Skeletal muscle tissue (tissue), 4 donors: ENCODE data around the gene STARD13. TPM values are rescaled to one million over a fixed set of nuclear protein-coding genes. Genes with fewer than 3 reads are reported as not detected.

Experiments
- H3K27ac ChIP-seq: one replicate; pipeline ENCODE4 v1.7.0; 2013; ENCODE audit warnings: mild to moderate bottlenecking, low read depth, low read length, inconsistent platforms
- H3K27me3 ChIP-seq, 3 donors: one replicate each; pipeline ENCODE4 v1.7.0; 2013; ENCODE audit warnings: low read length in 3 of 3; ENCODE audit not compliant: control insufficient read depth in 3 of 3, insufficient read depth in 3 of 3
- H3K36me3 ChIP-seq, 3 donors: one replicate each; pipeline ENCODE4 v1.7.0; 2013; ENCODE audit warnings: low read length in 3 of 3; ENCODE audit not compliant: control insufficient read depth in 3 of 3, insufficient read depth in 3 of 3
- H3K4me1 ChIP-seq, 3 donors: one replicate each; pipeline ENCODE4 v1.7.0; 2013; ENCODE audit warnings: low read length in 3 of 3, mild to moderate bottlenecking in 3 of 3; ENCODE audit not compliant: control insufficient read depth in 3 of 3, insufficient read depth in 3 of 3
- H3K4me3 ChIP-seq, 3 donors: one replicate each; pipeline ENCODE4 v1.7.0; 2013; ENCODE audit warnings: low read length in 3 of 3
- H3K9ac ChIP-seq, 3 donors: one replicate each; pipeline ENCODE4 v1.7.0; 2013; ENCODE audit warnings: low read length in 3 of 3, mild to moderate bottlenecking in 3 of 3, moderate library complexity in 2 of 3, low read depth in 1 of 3
- H3K9me3 ChIP-seq, 3 donors: one replicate each; pipeline ENCODE4 v1.7.0; 2013; ENCODE audit warnings: low read length in 3 of 3; ENCODE audit not compliant: control insufficient read depth in 3 of 3
- total RNA-seq: library from RNA; depleted of rRNA; stranded (reverse); fragments of >200 nt; gene quantifications from one replicate; pipeline ENCODE4 v1.2.3, GENCODE V29; 2014
- donor health status: Osteomylitis.

The STARD13 gene
- total RNA-seq, 1 donor from 2014 or later = 30.3 TPM

- H3K27me3 ChIP-seq = no peaks in the 10 kb centered on the region
- peaks cover 0 to 7% (median 0%) of the 10 kb centered on the region in 3 donors for H3K4me1 ChIP-seq
- H3K9me3 ChIP-seq = no peaks in the 10 kb centered on the region
- H3K27ac ChIP-seq = no peak overlapping the region
- no peak overlapping the region for H3K4me3 ChIP-seq
- no peak overlapping the region for H3K9ac ChIP-seq
- no peaks in the 10 kb centered on the region for H3K36me3 ChIP-seq
Observed at GRCh38 chr13:33092073-33092987, 193.2 kb downstream of the STARD13 start.

- no peaks in the 10 kb centered on the region for H3K9me3 ChIP-seq
- H3K4me3 ChIP-seq = no peak overlapping the region
- peaks cover 0 to 7% (median 0%) of the 10 kb centered on the region in 3 donors for H3K4me1 ChIP-seq
- no peak overlapping the region for H3K27ac ChIP-seq
- H3K27me3 ChIP-seq = no peaks in the 10 kb centered on the region
- no peak overlapping the region for H3K9ac ChIP-seq
- no peaks in the 10 kb centered on the region for H3K36me3 ChIP-seq
Observed at GRCh38 chr13:33091415-33091774, 194.2 kb downstream of the STARD13 start.

- no peak overlapping the region for H3K4me3 ChIP-seq
- no peaks in the 10 kb centered on the region for H3K9me3 ChIP-seq
- H3K4me1 ChIP-seq = peaks cover 0 to 7% (median 0%) of the 10 kb centered on the region in 3 donors
- no peak overlapping the region for H3K9ac ChIP-seq
- H3K36me3 ChIP-seq = no peaks in the 10 kb centered on the region
- no peaks in the 10 kb centered on the region for H3K27me3 ChIP-seq
- no peak overlapping the region for H3K27ac ChIP-seq
Observed at GRCh38 chr13:33090755-33091414, 194.7 kb downstream of the STARD13 start.

- H3K27ac ChIP-seq = no peak overlapping the region
- H3K9me3 ChIP-seq = no peaks in the 10 kb centered on the region
- H3K4me3 ChIP-seq = no peak overlapping the region
- H3K27me3 ChIP-seq = no peaks in the 10 kb centered on the region
- H3K4me1 ChIP-seq = peaks cover 0 to 7% (median 0%) of the 10 kb centered on the region in 3 donors
- H3K36me3 ChIP-seq = no peaks in the 10 kb centered on the region
- H3K9ac ChIP-seq = no peak overlapping the region
Observed at GRCh38 chr13:33089311-33089710, 196.2 kb downstream of the STARD13 start.

GRCh38 chr13:33087790-33088189 lies 197.8 kb downstream of the STARD13 start:
- H3K9ac ChIP-seq = no peak overlapping the region

GRCh38 chr13:33087091-33087490 lies 198.5 kb downstream of the STARD13 start:
- Histone ChIP-seq H3K4me1 (no peaks in the 10 kb centered on the region), H3K4me3 (no peak overlapping the region), H3K9ac (no peak overlapping the region), H3K27me3 (no peaks in the 10 kb centered on the region), H3K27ac (no peak overlapping the region), H3K36me3 (no peaks in the 10 kb centered on the region), H3K9me3 (no peaks in the 10 kb centered on the region)

More at GRCh38 chr13:33087790-33088189, 197.8 kb downstream of the STARD13 start:
- Histone ChIP-seq H3K27me3 (no peaks in the 10 kb centered on the region), H3K4me1 (peaks cover 0 to 6% (median 0%) of the 10 kb centered on the region in 3 donors), H3K36me3 (no peaks in the 10 kb centered on the region), H3K4me3 (no peak overlapping the region), H3K9me3 (no peaks in the 10 kb centered on the region), H3K27ac (no peak overlapping the region)

GRCh38 chr13:33083054-33083453 lies 202.5 kb downstream of the STARD13 start:
- Histone ChIP-seq H3K4me1 (no peaks in the 10 kb centered on the region), H3K36me3 (no peaks in the 10 kb centered on the region), H3K9me3 (no peaks in the 10 kb centered on the region), H3K27me3 (no peaks in the 10 kb centered on the region), H3K4me3 (no peak overlapping the region), H3K27ac (no peak overlapping the region), H3K9ac (no peak overlapping the region)

- H3K27me3 ChIP-seq = no peaks in the 10 kb centered on the region
- H3K9ac ChIP-seq = no peak overlapping the region
- H3K4me3 ChIP-seq = no peak overlapping the region
- no peaks in the 10 kb centered on the region for H3K36me3 ChIP-seq
- no peaks in the 10 kb centered on the region for H3K9me3 ChIP-seq
- no peaks in the 10 kb centered on the region for H3K4me1 ChIP-seq
- H3K27ac ChIP-seq = no peak overlapping the region
Observed at GRCh38 chr13:33081666-33082065, 203.9 kb downstream of the STARD13 start.

GRCh38 chr13:33080972-33081590 lies 204.5 kb downstream of the STARD13 start:
- H3K36me3 ChIP-seq = no peaks in the 10 kb centered on the region
- H3K9me3 ChIP-seq = no peaks in the 10 kb centered on the region
- H3K4me1 ChIP-seq = no peaks in the 10 kb centered on the region
- H3K27ac ChIP-seq = no peak overlapping the region
- no peak overlapping the region for H3K4me3 ChIP-seq
- H3K9ac ChIP-seq = no peak overlapping the region
- H3K27me3 ChIP-seq = no peaks in the 10 kb centered on the region

GRCh38 chr13:33079960-33080359 lies 205.6 kb downstream of the STARD13 start:
- Histone ChIP-seq H3K4me3 (no peak overlapping the region), H3K36me3 (no peaks in the 10 kb centered on the region), H3K9ac (no peak overlapping the region), H3K27ac (no peak overlapping the region), H3K4me1 (no peaks in the 10 kb centered on the region), H3K9me3 (no peaks in the 10 kb centered on the region), H3K27me3 (no peaks in the 10 kb centered on the region)
